HEK293 (cell line): Measurements from ENCODE around the gene RAB11FIP5.
A peak's percentile ranks its signal among the peaks of the same experiment; 100 is the strongest.

Source experiments
- KLF16 ChIP-seq: fragments of 450-650 bp; formaldehyde crosslinking; IDR thresholded peaks from 2 replicates; pipeline ENCODE4 v1.5.1; 2017; ENCODE audit warnings: missing biosample characterization, missing genetic modification characterization
- KLF8 ChIP-seq: fragments of 450-650 bp; formaldehyde crosslinking; IDR thresholded peaks from 2 replicates; pipeline ENCODE4 v1.5.1; 2016; ENCODE audit warnings: missing biosample characterization, missing genetic modification characterization
- KLF9 ChIP-seq: fragments of 450-650 bp; formaldehyde crosslinking; IDR thresholded peaks from 2 replicates; pipeline ENCODE4 v1.5.1; 2016; ENCODE audit warnings: missing biosample characterization, missing genetic modification characterization, low read depth
- OSR2 ChIP-seq: fragments of 450-650 bp; formaldehyde crosslinking; IDR thresholded peaks from 2 replicates; pipeline ENCODE4 v1.5.1; 2016; ENCODE audit warnings: missing biosample characterization, missing genetic modification characterization
- RBAK ChIP-seq: fragments of 450-650 bp; formaldehyde crosslinking; IDR thresholded peaks from 2 replicates; pipeline ENCODE4 v1.5.1; 2016; ENCODE audit warnings: missing biosample characterization, missing genetic modification characterization
- SP2 ChIP-seq: fragments of 450-650 bp; formaldehyde crosslinking; IDR thresholded peaks from 2 replicates; pipeline ENCODE4 v1.5.1; 2016; ENCODE audit warnings: missing biosample characterization, missing genetic modification characterization
- SP3 ChIP-seq: fragments of 450-650 bp; formaldehyde crosslinking; IDR thresholded peaks from 2 replicates; pipeline ENCODE4 v1.5.1; 2016; ENCODE audit warnings: missing biosample characterization, missing genetic modification characterization
- WT1 ChIP-seq: fragments of 450-650 bp; formaldehyde crosslinking; IDR thresholded peaks from 2 replicates; pipeline ENCODE4 v1.5.1; 2016; ENCODE audit warnings: missing biosample characterization, missing genetic modification characterization
- YY1 ChIP-seq: fragments of 450-650 bp; formaldehyde crosslinking; IDR thresholded peaks from 2 replicates; pipeline ENCODE4 v1.5.1; 2018; ENCODE audit warnings: missing biosample characterization, missing genetic modification characterization
- ZBTB8A ChIP-seq: fragments of 450-650 bp; formaldehyde crosslinking; IDR thresholded peaks from 2 replicates; pipeline ENCODE4 v1.5.1; 2016; ENCODE audit warnings: missing biosample characterization, missing genetic modification characterization
- ZFHX2 ChIP-seq: fragments of 450-650 bp; formaldehyde crosslinking; conservative IDR thresholded peaks from 2 replicates; pipeline ENCODE4 v1.5.1; 2016; ENCODE audit warnings: missing biosample characterization, missing genetic modification characterization
- ZNF23 ChIP-seq: fragments of 450-650 bp; formaldehyde crosslinking; IDR thresholded peaks from 2 replicates; pipeline ENCODE4 v1.5.1; 2016; ENCODE audit warnings: missing biosample characterization, missing genetic modification characterization, borderline replicate concordance
- ZNF324 ChIP-seq: fragments of 450-650 bp; formaldehyde crosslinking; IDR thresholded peaks from 2 replicates; pipeline ENCODE4 v1.5.1; 2016; ENCODE audit warnings: missing biosample characterization, missing genetic modification characterization
- ZNF501 ChIP-seq: fragments of 450-650 bp; formaldehyde crosslinking; IDR thresholded peaks from 2 replicates; pipeline ENCODE4 v1.5.1; 2016; ENCODE audit warnings: missing biosample characterization, missing genetic modification characterization
- ZNF530 ChIP-seq: fragments of 450-650 bp; formaldehyde crosslinking; IDR thresholded peaks from 2 replicates; pipeline ENCODE4 v1.5.1; 2016; ENCODE audit warnings: low read depth, missing biosample characterization, missing genetic modification characterization
- ZNF561 ChIP-seq: fragments of 450-650 bp; IDR thresholded peaks from 2 replicates; pipeline ENCODE4 v1.5.1; 2018; ENCODE audit warnings: missing biosample characterization, missing genetic modification characterization, borderline replicate concordance
- ZNF623 ChIP-seq: fragments of 450-650 bp; formaldehyde crosslinking; IDR thresholded peaks from 2 replicates; pipeline ENCODE4 v1.5.1; 2016; ENCODE audit warnings: missing biosample characterization, missing genetic modification characterization
- ZNF658 ChIP-seq: fragments of 450-650 bp; formaldehyde crosslinking; IDR thresholded peaks from 2 replicates; pipeline ENCODE4; 2016; ENCODE audit warnings: missing biosample characterization, missing genetic modification characterization
- ZNF76 ChIP-seq: fragments of 450-650 bp; formaldehyde crosslinking; IDR thresholded peaks from 2 replicates; pipeline ENCODE4; 2016; ENCODE audit warnings: low read depth, missing biosample characterization, missing genetic modification characterization, borderline replicate concordance
- ZSCAN30 ChIP-seq: fragments of 450-650 bp; IDR thresholded peaks from 2 replicates; pipeline ENCODE4 v1.5.1; 2018; ENCODE audit warnings: missing biosample characterization, mild to moderate bottlenecking, missing genetic modification characterization, moderate library complexity
- TF ChIP-seq, protein P1 (sequence below): fragments of 450-650 bp; formaldehyde crosslinking; IDR thresholded peaks from 2 replicates; pipeline ENCODE4 v1.5.1; 2016; ENCODE audit warnings: missing biosample characterization, missing genetic modification characterization
- TF ChIP-seq, protein P2 (sequence below): fragments of 450-650 bp; formaldehyde crosslinking; IDR thresholded peaks from 2 replicates; pipeline ENCODE4 v1.5.1; 2017; ENCODE audit warnings: missing biosample characterization, mild to moderate bottlenecking, missing genetic modification characterization, moderate library complexity
- TF ChIP-seq, protein P3 (sequence below): fragments of 450-650 bp; formaldehyde crosslinking; IDR thresholded peaks from 2 replicates; pipeline ENCODE4 v1.5.1; 2017; ENCODE audit warnings: missing biosample characterization, missing genetic modification characterization
- TF ChIP-seq, protein P4 (sequence below): fragments of 450-650 bp; formaldehyde crosslinking; IDR thresholded peaks from 2 replicates; pipeline ENCODE4 v1.5.1; 2016; ENCODE audit warnings: missing biosample characterization, missing genetic modification characterization

The RAB11FIP5 gene

DNA sequence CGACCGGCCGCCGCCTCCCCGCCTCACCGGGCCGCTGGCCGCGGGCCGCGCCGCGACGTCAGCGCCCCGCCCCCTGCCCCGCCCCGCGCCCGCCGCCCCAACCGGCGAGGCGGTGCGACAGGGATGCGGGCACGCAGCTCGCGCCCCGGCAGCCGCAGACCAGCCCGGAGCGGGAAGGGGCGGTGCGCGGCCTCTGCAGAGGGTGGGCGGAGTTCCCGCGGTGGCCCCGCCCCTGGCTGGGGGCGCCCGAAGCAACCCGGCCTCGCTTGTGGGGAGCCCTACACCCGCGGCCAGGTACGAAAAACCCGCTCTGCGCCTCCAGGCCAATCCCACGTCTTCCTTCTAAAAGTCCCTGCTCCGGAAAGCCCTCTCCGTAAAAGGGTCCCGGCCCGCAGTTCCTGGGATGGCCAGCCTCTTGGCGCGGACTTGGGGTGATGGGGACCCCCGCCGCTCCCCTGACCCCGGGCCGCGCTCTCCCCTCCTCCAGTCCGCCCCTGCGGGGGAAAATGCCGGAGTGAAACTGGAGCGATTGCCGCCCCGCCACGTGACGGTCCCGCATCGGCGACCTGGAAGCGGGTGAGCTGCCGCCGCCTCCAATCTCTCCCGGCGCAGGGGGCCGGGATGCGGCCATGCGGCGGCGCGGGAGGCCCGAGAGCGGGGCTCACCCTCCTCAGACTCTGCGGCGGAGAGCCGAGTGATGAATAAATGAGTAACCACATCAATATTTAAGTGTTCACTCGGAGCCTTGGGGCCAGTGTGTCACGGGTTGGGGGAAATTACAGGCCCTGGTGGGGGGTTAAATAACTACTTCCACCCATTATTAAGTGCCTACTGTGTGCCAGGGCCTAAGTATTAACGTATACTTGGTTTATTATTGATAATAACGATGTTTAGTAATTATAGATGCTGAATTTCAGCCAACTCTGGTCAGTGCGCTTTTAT, at the start of gene RAB11FIP5 (continued):
- TF ChIP-seq, protein P1, sequence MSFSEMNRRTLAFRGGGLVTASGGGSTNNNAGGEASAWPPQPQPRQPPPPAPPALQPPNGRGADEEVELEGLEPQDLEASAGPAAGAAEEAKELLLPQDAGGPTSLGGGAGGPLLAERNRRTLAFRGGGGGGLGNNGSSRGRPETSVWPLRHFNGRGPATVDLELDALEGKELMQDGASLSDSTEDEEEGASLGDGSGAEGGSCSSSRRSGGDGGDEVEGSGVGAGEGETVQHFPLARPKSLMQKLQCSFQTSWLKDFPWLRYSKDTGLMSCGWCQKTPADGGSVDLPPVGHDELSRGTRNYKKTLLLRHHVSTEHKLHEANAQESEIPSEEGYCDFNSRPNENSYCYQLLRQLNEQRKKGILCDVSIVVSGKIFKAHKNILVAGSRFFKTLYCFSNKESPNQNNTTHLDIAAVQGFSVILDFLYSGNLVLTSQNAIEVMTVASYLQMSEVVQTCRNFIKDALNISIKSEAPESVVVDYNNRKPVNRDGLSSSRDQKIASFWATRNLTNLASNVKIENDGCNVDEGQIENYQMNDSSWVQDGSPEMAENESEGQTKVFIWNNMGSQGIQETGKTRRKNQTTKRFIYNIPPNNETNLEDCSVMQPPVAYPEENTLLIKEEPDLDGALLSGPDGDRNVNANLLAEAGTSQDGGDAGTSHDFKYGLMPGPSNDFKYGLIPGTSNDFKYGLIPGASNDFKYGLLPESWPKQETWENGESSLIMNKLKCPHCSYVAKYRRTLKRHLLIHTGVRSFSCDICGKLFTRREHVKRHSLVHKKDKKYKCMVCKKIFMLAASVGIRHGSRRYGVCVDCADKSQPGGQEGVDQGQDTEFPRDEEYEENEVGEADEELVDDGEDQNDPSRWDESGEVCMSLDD (tag by site-specific recombination): peak; percentile 97
- TF ChIP-seq ZNF324 (tag by site-specific recombination): 0 out of 2 replicates have a peak, but pooled peaks have one; percentile 41
- peak; percentile 95 for TF ChIP-seq KLF16
- TF ChIP-seq ZNF658 (tag by site-specific recombination): no peak
- TF ChIP-seq, protein P2, sequence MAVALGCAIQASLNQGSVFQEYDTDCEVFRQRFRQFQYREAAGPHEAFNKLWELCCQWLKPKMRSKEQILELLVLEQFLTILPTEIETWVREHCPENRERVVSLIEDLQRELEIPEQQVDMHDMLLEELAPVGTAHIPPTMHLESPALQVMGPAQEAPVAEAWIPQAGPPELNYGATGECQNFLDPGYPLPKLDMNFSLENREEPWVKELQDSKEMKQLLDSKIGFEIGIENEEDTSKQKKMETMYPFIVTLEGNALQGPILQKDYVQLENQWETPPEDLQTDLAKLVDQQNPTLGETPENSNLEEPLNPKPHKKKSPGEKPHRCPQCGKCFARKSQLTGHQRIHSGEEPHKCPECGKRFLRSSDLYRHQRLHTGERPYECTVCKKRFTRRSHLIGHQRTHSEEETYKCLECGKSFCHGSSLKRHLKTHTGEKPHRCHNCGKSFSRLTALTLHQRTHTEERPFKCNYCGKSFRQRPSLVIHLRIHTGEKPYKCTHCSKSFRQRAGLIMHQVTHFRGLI (tag by site-specific recombination): peak; percentile 46
- no peak for TF ChIP-seq ZNF76
- peak; percentile 99 for TF ChIP-seq ZSCAN30 (tag by site-specific recombination)
- peak; percentile 58 for TF ChIP-seq KLF9 (tag by site-specific recombination)
- TF ChIP-seq KLF8 (tag by site-specific recombination): peak; percentile 22; the same call in 1 of the 2 replicates
- TF ChIP-seq SP3 (tag by site-specific recombination): peak; percentile 71
- peak; percentile 50; the same call in 1 of the 2 replicates for TF ChIP-seq WT1
- peak; percentile 59 for TF ChIP-seq YY1
- no peak for TF ChIP-seq ZNF623
- TF ChIP-seq, protein P3, sequence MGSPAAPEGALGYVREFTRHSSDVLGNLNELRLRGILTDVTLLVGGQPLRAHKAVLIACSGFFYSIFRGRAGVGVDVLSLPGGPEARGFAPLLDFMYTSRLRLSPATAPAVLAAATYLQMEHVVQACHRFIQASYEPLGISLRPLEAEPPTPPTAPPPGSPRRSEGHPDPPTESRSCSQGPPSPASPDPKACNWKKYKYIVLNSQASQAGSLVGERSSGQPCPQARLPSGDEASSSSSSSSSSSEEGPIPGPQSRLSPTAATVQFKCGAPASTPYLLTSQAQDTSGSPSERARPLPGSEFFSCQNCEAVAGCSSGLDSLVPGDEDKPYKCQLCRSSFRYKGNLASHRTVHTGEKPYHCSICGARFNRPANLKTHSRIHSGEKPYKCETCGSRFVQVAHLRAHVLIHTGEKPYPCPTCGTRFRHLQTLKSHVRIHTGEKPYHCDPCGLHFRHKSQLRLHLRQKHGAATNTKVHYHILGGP (tag by site-specific recombination): no peak
- TF ChIP-seq, protein P4, sequence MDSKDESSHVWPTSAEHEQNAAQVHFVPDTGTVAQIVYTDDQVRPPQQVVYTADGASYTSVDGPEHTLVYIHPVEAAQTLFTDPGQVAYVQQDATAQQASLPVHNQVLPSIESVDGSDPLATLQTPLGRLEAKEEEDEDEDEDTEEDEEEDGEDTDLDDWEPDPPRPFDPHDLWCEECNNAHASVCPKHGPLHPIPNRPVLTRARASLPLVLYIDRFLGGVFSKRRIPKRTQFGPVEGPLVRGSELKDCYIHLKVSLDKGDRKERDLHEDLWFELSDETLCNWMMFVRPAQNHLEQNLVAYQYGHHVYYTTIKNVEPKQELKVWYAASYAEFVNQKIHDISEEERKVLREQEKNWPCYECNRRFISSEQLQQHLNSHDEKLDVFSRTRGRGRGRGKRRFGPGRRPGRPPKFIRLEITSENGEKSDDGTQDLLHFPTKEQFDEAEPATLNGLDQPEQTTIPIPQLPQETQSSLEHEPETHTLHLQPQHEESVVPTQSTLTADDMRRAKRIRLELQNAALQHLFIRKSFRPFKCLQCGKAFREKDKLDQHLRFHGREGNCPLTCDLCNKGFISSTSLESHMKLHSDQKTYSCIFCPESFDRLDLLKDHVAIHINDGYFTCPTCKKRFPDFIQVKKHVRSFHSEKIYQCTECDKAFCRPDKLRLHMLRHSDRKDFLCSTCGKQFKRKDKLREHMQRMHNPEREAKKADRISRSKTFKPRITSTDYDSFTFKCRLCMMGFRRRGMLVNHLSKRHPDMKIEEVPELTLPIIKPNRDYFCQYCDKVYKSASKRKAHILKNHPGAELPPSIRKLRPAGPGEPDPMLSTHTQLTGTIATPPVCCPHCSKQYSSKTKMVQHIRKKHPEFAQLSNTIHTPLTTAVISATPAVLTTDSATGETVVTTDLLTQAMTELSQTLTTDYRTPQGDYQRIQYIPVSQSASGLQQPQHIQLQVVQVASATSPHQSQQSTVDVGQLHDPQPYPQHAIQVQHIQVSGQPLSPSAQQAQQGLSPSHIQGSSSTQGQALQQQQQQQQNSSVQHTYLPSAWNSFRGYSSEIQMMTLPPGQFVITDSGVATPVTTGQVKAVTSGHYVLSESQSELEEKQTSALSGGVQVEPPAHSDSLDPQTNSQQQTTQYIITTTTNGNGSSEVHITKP (tag by site-specific recombination): peak; percentile 80
- TF ChIP-seq ZFHX2 (tag by site-specific recombination): peak; percentile 43
- peak; percentile 54 for TF ChIP-seq ZBTB8A
- TF ChIP-seq OSR2 (tag by site-specific recombination): no peak
- TF ChIP-seq ZNF561 (tag by site-specific recombination): no peak
- TF ChIP-seq ZNF501: peak; percentile 84
- TF ChIP-seq ZNF23: no peak
- TF ChIP-seq RBAK (tag by site-specific recombination): no peak
- TF ChIP-seq ZNF530: no peak
- TF ChIP-seq SP2: peak; percentile 67
